GM13976 (cell line): ENCODE results near the gene ZNF597.
"Not testable (repeated sequence)": the region's sequence is repeated elsewhere in the genome, so short reads cannot be mapped to it uniquely, and the experiment has no call there.

ENCODE experiments used
- DNase-seq: peaks from one replicate; pipeline ENCODE4 v3.0.0; 2012; ENCODE audit warnings: low spot score
- in situ Hi-C: fragments of 300-500 bp; cut with MboI; formaldehyde crosslinking; loops from one replicate; pipeline ENCODE4 v1.12.0; 2022; ENCODE audit warnings: low sequenced_read_pairs, mixed read lengths, inconsistent platforms; ENCODE audit not compliant: unreplicated experiment
- TF ChIP-seq, protein P1 (sequence below): IDR thresholded peaks from 2 replicates; pipeline ENCODE4 v1.5.1; 2012; ENCODE audit warnings: borderline replicate concordance, mild to moderate bottlenecking; ENCODE audit not compliant: insufficient read depth; ENCODE audit errors: extremely low read depth, missing control alignments, control extremely low read depth

ZNF597 gene

DNA sequence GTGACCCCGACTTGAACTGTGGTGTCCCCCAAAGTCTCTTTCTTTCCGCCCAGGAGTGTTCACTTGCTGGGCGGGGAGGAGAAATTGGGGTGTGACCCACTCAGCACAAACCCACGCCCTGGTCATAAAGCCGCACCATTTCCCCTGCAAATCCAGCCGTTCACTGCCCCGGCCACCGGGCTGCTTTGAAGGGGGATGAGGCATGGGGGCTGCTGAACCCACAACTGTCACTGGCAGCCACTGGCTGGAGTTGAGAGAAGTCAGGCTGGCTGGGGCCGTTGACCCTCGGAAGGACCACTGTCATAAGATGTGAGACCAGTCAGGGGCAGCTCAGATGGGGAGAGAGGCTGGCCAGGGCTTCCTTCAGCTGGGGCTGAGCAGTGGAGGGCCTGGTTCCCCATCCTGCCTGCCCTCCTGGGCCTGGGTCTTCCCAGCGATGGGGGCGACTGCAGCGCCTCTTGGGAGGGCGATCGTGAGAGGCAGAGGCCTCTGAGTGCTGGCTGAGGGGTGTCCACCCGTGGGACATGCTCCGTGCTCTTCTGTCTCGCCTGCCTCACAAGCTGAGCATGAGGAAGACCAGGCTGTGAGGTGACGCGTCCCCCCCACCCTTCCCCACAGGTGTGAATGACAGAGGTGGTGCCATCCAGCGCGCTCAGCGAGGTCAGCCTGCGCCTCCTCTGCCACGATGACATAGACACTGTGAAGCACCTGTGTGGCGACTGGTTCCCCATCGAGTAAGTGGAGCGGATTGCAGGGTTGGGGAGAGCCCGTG, 32.5 kb upstream of the ZNF597 start:
- no peak for DNase-seq
- TF ChIP-seq, protein P1, sequence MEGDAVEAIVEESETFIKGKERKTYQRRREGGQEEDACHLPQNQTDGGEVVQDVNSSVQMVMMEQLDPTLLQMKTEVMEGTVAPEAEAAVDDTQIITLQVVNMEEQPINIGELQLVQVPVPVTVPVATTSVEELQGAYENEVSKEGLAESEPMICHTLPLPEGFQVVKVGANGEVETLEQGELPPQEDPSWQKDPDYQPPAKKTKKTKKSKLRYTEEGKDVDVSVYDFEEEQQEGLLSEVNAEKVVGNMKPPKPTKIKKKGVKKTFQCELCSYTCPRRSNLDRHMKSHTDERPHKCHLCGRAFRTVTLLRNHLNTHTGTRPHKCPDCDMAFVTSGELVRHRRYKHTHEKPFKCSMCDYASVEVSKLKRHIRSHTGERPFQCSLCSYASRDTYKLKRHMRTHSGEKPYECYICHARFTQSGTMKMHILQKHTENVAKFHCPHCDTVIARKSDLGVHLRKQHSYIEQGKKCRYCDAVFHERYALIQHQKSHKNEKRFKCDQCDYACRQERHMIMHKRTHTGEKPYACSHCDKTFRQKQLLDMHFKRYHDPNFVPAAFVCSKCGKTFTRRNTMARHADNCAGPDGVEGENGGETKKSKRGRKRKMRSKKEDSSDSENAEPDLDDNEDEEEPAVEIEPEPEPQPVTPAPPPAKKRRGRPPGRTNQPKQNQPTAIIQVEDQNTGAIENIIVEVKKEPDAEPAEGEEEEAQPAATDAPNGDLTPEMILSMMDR: no peak
- in situ Hi-C loops: no loop called here

DNA sequence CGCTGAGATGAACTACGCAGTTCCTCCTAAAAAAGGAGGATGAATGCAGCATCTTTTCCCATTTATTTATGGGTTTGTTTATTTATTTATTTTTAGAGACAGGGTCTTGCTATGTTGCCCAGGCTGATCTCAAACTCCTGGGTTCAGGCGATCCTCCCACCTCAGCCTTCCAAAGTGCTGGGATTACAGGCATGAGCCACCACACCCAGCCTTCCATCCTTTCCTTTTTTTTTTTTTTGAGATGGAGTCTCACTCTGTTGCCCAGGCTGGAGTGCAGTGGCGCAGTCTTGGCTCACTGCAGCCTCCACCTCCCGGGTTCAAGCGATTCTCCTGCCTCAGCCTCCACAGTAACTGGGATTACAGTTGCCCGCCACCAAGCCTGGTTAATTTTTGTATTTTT, 31.6 kb upstream of the ZNF597 start:
- DNase-seq, in situ Hi-C loops: not testable (repeated sequence)

DNA sequence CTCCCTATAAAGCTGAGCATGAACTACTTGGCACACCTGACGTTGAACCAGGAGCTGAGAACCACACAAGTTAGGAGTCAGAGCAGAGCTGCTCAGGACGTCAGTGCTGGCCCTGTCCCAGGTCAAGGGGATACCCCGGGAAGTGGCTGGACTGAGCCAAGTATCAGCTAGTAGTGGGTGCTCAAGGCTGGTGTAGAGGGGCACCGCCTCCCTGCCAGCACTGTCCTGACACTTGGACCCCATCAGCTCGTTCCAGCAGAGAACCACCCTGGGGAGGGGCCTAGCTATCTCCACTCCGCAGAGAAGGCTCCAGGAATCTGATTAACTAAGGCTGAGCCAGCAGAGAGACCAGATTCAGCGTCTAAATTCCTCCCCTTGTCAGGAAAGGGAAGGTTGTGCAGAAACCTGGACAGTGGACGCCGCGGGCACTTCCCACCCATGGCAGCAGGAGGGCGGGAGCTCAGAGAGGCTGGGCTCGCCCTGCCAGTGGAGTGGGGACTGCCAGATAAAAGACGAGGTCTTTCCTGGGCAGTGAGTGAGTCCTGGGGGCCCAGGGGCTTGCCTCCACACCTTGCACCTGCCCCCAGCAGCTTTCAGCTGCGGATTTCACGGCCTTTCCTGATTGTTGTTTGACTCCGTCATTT, 31.0 kb upstream of the ZNF597 start:
- DNase-seq: no peak
- TF ChIP-seq, protein P1: no peak
- in situ Hi-C loops: no loop called here

DNA sequence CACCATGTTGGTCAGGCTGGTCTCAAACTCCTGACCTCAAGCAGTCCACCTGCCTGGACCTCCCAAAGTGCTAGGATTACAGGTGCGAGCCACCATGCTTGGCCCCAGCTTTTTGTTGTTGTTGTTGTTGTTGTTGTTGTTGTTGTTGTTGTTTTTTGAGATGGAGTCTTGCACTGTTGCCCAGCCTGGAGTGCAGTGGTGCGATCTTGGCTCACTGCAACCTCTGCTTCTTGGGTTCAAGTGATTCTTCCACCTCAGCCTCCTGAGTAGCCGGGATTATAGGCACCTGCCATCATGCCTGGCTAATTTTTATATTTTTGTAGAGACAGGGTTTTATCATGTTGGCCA, 30.3 kb upstream of the ZNF597 start:
- in situ Hi-C loops, DNase-seq: not testable (repeated sequence)

DNA sequence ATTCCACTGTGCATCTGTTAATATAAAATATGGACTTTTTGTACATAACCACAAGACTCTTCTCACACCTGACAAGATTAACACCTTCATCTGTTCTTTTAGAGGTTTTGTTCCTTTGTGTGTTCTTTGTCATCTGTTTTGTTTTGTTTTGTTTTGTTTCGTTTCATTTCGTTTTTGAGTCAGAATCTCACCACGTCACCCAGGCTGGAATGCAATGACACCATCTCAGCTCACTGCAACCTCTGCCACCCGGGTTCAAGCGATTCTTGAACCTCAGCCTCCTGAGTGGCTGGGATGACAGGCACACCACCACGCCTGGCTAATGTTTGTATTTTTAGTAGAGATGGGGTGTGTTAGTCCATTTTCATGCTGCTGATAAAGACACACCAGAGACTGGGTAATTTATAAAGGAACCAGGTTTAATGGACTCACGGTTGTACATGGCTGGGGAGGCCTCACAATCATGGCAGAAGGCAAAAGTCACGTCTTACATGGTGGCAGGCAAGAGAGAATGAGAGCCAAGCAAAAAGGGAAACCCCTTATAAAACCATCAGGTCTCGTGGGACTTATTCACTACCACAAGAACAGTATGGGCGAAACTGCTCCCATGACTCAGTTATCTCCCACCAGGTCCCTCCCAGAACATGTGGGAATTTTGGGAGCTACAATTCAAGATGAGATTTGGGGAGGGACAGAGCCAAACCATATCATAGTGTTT, 29.7 kb upstream of the ZNF597 start:
- in situ Hi-C loops: no loop called here
- no peak for DNase-seq
- TF ChIP-seq, protein P1: no peak

DNA sequence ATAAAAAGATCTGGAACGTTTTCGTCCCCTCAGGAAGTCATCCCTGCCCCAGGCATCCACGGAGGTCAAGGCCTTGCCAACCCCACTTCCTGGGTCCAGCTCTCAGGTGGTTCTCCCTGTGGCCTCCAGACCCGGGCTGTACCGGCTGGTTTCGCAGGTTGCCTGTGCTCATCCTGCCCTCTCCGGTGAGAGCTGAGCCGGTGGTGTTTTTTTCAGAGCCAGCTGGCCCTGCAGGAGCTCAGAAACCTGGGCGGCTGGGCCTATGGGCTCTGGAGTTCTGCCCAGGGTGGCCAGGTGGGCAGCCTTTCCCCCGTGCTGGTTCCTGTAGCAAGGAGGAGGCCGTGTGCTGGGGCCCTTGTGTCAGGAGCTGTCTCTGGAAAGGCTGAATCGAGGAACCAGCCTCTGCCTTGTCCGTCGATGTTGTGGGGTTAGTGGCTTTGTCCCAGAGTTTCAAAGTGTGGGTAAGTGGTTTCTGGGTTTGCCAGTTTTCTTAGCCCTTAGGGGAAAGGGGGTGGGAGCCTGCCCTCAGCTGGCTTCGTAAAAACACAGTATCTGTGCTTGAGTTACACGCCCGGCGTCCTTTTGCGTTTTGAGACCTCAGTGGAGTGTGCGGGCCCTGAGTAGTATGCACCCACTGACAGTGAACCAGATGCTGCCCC, 28.3 kb upstream of the ZNF597 start:
- in situ Hi-C loops: no loop called here
- DNase-seq: no peak
- TF ChIP-seq, protein P1: no peak

DNA sequence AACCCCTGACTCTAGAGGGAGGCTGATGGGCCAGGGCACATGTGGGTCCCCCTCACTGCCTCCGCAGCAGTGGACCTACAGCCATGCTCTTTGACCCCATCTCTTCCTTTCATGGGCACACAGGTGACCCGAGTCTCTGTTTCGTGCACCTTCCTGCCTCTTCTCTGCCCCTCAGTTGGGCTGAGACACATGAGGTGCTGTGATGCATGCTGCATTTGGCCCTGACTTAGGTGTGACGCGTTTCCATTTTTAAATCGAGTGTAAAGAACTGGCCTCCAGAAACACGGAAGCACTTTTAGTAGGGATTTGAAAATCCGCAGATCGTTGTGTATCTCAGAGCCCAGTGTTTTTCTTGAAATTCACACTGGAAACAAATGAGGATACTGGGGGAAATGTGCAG, 27.4 kb upstream of the ZNF597 start:
- no peak for DNase-seq
- in situ Hi-C loops: no loop called here
- TF ChIP-seq, protein P1: no peak
